Measurements from ENCODE around the gene NR5A2.

The NR5A2 gene

DNA sequence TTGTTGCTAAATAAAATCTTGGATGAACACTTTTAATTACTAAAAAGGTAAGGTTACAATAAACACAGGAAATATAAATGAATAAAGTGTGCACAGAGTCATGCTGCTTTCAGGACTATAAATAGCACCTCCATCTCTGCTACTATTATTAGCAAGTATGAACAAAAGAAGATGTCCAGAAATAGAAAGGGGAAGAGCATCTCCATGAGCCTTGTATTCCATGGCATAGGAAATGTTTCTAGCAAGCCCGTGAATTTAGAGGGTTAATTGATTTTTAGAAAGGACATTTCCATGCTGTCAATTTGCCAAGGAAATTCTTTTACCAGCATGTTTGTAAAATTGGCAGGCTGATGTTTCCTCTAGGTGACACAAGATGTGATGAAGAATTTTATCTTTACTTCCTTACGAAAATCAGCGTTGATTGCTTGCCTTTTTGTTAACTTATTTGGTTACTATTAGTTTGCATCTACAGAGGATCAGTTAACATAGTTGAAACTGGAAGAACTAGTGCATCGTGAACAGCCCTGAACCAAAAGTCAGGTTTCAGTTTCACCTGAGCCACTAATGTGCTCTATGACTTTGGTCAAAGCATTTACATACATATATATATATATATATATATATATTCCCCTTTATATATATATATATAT, 45.3 kb downstream of the NR5A2 start:
- DNase-seq (ENCODE audit: low read depth in 2 of 2), result no peak

DNA sequence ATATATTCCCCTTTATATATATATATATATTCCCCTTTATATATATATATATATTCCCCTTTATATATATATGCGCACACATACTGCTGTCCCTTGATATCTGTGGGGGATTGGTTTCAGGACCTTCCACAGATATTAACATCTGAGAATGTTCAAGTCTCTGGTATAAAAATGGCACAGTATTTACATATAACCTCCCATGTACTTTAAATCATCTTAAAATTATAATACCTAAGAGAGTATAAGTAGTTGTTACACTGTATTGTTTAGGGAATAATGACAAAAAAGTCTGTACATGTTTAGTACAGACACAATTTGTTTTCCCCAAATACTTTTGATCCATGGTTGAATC, 45.8 kb downstream of the NR5A2 start:
- no peak for DNase-seq (ENCODE audit: low read depth in 2 of 2)

DNA sequence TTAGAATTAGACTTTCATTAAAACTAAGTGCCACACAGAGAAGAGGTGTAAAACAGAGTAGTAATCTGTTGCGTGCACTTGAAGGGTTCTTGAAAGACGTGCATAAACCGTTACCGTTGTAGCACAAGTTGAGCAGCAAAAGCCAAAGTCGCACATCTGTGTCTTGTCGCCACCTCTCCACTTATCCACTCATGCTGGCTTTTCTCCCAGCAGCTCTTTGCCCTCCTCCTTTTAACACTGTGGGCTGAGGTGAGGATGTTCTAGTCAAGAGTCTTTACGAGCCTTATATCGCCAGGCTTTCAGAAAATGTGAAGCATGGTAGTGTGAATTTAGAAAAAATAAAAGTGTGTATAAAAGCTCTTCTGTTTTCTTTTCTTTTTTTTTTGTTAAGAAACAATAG, 48.0 kb downstream of the NR5A2 start:
- DNase-seq (ENCODE audit: low read depth in 2 of 2), result no peak

DNA sequence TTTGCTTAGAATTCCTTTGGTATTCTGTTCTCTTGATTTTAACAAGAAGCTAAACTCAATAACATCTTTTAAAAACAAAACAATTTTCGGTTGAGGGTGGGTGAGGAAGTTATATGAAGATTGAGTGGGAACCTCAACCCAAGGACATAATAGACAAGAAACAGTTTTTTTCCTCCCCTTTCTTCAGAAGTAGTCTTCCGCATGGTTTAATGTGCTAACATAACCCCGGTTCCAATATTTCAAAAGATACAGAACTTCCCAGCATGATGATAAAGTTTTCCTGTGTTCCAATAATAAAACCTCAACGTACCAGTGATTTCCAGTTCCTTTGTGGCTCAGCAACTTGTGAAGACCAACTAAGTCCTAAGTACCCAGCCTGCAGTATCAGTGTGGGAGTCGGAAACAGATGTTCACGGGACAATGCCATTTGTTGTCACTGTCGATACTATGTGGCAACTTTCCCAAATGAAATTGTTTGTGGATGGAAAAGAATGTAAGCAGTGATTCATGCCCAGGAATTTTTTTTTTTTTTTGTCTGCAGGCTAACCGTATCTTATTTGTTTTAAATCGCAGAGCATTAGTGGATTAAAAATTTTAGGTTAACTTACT, 48.5 kb downstream of the NR5A2 start:
- no peak for DNase-seq (ENCODE audit: low read depth in 2 of 2)

DNA sequence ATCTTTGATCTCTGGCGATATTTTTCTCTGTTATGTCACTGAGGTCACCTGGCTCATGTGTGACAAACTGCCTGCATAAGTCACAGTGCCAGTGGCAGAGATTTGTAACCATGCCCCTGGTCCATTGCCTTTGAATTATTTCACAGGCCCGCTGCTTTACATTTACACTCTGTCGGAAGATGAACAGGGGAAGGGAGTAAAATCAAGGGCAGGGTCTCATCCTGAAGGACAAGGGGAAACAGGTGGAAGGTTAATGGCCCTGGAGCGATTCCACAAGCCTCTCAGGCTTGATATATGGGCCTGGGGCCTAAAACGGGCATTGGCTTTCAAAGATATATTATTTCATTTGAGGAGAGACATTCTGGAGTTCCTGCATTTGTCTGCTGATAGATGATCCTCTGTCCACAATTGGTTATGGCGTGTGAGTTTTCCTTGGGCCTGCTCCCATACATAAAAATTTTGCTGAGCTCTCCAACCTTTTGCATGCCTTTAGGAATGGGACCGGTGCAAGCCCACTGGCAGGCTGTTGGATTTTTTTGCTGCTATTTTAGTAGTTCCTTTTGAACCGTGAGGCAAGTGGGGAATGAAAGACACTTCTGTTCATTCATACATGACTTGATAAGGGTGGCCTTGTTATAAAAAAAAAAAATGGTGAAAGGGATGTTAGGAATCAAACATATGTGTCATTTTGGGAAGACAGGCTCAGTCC, 51.9 kb downstream of the NR5A2 start:
- DNase-seq (ENCODE audit: low read depth in 2 of 2), result no peak

DNA sequence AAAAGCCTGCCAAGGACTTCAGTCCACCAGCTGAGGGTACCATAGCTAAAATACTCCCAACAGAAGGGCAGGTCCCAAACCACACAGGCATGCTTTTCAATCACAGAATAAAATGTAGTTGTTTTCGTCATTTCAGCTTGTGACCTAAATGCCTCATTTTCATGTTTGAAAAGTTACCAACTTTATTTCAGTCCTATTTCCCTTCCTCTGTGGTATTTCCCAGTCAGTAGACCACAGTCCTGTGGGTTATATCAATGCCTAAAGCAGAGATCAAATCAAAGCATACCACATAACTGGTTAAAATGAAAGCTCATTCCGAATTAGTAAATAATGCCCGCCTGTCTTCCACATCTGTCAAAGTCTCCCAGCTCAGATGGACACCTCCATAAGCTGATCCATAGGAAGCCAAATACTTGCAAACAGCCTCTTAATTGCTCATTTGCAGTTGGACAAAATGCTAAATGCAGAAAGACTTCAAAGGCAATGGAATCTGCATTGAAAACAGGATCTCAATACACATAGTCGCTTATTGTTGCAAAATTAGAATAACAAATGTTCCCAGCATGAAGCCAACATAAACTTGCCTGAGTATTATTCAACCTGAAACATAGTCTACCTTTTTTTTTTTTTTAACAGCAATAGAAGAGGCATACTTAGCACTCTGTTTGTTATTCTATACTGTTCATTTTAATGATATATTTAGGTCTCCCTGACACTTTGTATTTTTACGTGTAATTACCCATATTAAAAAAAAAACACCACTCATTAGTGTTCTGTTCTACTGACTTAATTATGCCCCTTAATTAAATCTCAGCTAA, 53.9 kb downstream of the NR5A2 start:
- DNase-seq (ENCODE audit: low read depth in 2 of 2), result no peak

DNA sequence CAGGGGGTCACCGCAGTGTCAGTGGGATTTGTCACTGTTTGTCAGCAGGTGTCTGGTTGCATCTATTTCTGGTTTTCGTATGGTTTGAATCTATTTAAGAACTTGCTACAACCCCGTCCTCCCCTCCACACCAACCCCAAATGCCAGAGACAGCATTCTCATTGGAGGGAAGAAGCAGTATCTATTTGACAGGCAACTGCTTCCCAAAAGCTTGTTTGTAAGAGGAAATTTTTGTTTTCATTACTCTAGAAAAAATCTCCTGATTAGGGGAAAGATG, 54.4 kb downstream of the NR5A2 start:
- no peak for DNase-seq (ENCODE audit: low read depth in 2 of 2)

DNA sequence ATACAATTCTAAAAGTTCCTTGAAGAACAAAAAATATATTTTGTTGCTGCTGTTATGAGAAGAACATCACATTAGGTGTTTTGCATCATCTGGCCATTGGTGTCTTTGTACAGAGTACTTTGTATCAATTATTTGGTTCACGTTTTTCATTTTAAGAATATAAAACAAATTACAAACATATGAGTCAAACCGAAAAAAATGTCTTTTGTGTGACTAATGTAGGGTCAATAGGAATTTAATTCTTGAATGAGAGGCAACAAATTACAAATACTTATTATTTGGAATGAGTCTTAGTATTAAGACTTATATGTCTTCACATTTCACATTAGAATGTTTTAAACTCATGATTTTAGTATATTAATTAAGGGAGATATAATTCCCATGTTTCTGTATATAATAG, 54.8 kb downstream of the NR5A2 start:
- no peak for DNase-seq (ENCODE audit: low read depth in 2 of 2)

DNA sequence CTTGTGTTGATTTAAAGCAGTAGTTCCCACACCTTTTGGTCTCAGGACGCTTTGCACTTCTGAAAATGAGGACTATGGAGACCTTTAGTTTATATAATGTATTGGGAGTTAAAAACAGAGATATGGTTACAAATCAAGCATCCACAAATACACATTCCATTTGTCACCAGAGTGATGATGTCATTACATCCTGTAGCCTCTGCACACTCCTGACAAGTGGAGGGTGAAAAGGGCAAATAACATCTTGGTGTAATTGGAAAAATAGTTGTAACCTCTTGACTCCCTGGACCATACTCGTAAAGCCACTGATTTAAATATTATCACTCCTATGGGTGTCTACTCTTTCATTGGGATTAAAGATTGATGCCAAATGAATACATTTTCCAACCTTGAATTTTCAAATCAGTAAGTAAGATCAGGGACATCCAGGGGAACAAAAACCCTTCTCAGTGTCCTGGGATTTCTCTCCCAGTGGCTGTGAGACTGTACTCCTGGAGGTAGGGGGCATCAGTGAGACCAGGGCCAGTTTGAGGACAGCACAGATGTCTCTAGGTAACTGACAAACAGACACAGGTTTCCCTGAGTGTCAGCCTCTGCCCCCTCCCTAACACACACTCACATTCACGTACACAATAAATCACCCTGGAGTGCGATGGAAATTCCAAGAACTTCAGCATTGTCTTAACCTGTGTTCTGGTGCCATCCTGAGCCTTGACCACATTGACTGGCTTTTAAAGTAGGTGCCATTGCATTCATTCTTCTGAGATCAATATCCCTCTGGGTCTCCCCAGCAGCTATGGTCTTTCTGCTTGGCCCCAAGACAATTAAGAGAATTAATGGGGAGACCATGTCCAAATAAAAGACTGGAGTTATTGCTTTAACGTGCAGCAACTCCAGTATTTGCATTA, 63.0 kb downstream of the NR5A2 start:
- DNase-seq (ENCODE audit: low read depth in 2 of 2), result no peak

DNA sequence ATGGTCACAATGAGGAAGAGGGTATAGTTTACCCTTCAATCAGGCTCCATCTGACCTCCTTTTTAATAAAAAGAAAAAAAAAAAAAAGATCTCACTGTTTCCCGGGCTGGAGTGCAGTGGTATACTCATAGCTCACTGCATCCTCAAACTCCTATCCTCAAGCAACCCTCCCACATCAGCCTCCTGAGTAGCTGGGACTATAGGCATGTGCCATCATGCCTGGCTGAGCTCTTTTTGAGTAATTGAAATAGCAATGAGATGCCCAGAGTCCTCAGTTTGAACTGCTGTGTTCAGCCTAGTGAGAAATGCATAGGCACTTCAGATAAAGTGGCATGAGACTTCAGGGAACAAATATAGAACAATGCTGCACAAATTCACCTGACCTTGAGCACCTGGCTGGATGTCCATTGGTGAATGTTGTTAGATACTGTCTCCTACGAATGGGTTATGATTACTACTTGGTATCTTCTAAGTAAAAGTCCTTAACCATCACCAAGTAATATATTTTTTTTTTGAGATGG, 67.6 kb downstream of the NR5A2 start:
- no peak for DNase-seq (ENCODE audit: low read depth in 2 of 2)

DNA sequence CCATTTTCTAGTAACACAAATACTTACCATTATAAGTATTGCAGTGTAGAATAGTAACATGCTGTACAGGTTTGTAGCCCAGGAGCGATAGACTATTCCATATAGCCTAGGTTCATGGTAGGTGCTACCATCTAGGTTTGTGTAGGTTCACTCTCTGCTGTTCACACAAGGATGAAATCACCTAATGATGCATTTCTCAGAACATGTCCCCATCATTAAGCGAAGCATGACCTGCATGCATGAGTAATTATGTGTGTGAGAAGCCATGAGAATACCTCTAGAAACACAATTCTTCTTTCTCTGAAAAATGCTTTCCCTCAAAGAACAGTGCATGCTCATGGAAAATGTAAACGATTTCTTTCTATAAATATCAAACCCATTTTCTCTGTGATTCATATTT, 69.3 kb downstream of the NR5A2 start:
- DNase-seq (ENCODE audit: low read depth in 2 of 2), result no peak

DNA sequence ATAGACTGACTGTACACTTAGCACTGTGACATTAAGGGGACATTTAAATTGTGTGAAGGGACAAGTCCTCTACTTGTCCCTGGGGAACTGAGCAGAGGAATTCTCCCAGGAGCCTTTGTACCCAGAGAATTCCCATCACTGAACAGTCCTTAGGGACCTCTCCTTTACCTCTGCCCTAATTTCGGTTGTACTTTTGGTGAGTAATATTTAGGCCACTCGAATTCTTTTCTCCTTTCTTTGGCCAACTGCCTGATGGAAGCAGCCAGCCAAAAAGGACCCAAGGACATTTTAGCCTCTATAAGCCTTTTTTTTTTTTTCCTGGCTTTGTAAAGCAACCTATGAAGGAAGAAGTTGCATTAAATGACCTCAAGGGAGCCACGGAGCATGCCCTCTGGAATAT, 71.5 kb downstream of the NR5A2 start:
- no peak for DNase-seq (ENCODE audit: low read depth in 2 of 2)

DNA sequence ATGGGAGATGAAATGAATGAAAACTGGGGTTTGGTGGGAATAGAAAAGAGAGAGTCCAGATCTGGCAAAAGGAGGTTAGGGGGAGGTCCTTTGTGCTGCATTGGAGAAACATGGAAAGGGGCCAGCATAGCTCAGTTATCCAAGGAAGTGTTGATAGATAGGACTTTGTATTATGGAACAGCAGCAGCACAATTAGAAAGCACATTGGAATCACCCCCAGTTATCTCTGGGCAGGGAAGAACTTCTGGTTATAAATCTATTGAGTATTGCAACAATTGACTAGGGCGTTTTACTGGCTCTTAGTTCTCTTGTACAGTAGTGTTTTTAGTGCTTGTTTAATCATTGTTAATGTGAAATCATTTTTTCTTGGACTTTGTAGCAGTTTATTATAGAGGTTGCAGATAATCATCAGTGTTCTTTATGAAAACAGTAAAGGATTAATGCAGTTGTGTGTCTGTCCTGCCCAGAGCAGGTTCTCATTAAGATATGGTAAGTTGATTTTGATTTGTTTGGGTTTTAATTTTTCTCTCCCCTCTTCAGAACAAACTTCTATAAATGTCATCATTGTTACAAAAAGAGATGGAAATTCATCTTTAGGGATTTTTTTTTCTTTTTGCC, 76.6 kb downstream of the NR5A2 start:
- no peak for DNase-seq (ENCODE audit: low read depth in 2 of 2)

DNA sequence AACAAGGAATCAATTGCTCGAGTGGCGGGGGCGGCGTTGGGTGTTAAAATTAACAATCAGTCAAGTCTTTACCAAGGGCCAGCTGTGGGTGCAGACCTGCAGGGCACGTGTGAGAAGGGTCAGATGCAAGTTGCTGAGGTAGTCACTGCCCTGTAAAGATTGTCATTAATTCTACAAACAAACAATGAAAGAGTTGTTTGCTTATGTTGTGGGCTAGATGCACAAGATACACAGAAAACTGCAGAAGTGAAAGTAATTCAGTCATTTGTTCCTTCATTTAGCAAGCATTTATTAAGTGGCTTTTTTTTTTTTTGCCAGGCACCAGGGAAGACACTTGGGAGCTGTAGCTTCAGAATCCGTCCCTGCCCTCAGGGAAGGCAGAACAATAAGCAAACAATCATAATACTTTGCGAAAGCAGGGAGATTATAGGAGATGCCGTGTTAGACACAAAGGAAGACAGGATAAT, 79.5 kb downstream of the NR5A2 start:
- no peak for DNase-seq (ENCODE audit: low read depth in 2 of 2)

DNA sequence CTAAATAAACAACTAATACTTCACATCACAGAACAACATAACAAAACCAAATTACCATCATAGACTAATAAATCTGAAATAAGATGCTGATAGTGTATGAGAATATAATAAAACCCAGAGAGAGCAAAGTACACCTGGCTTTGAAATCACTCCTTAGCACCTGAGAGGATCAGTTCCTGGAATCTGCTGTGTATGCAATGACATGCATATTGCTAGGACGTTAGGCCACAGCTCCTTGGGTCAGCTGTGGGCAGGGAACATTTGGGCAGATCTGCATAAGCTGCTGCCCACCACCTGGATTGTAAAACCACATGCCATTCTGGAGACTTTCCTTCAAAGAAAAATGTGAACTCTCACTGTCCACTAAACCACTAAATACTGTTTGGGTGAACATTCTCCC, 81.1 kb downstream of the NR5A2 start:
- no peak for DNase-seq (ENCODE audit: low read depth in 2 of 2)

DNA sequence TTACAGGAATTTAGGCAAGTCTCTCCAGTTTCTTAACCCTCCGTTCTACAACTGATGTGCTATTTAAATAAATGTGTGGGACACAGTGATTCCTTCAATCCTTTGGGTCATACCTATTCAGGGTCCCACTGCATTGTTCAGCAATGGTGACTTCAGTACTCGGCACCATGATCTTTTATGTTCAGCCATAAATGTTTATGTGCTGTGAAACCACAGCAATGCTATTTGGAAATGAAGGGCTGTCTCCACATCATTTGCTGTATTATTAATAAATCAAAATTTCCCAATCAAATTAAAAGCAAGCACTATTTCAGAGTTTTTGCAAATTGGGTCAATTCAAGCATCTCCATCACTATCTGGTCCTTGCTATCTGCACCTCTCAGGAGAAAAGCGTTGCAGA, 84.8 kb downstream of the NR5A2 start:
- no peak for DNase-seq (ENCODE audit: low read depth in 2 of 2)

DNA sequence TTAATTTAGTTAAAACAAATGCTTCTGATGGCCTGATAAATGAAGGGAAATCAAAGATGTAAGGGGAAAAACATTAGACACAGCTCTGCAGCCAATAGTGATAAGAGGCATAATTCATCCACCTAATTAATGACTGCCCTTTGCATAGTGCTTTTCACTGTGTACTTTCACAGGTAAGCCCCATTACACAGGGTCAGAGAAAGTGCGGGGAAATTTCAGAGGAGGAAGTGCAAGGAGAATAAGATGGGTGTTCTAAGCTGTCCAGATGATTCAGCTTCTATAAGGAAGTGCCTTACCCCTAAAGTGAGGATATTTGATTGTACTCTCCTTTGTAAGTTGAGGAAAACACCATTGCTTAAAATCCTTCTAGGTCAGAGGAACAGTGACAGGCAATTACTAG, 88.0 kb downstream of the NR5A2 start:
- no peak for DNase-seq (ENCODE audit: low read depth in 2 of 2)

DNA sequence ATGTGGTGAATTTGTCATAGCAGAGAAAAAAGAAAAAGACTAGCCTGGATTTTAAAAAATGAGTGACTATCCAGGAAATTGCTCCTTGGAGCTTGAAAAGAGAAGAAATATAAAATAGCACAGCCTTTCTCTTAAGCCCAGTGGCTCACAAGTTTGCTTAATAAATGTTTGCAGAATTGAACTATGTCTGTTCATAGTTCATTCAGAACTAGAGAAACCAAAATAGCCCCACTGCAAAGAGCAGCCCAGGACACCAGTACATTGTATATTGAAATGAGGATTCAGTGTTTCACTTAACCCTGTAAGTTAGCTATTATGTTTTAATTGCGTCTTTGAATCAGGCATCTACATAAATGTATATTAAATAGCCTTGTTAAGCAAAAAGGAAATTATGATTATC, 88.8 kb downstream of the NR5A2 start:
- no peak for DNase-seq (ENCODE audit: low read depth in 2 of 2)

DNA sequence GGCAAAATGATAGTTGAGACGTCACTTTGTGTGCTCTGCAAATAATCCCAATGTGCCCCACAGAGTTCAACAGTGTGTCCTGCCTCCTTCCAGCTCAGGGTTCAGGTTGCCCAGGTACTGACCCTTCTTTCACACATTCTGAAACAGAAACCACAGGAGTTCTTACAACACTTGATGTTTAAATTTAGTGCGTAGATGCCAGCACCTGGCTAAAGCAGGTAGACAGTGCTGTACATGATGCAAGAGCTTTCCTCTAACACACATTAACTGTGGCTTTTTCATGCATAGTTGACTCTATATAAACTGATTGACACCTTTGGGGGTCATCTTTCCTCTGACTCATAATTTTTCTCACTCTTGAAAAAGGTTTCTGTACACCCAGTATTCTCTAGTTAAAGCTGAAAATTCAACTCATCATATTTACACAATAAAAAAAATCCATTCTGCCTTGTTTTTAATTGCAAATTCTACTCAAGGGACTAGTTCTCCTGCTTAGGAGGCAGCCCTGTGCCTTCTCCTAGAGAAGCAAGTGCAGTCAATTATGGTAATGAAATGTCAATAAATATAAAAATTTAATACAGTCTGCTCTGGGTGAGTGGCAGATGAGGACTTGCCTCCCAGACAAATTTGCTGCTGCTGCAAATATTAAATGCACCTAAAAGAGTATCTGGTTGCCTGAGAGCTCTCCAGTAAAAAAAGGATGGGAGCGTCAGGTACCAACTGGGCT, 91.4 kb downstream of the NR5A2 start:
- no peak for DNase-seq (ENCODE audit: low read depth in 2 of 2)

DNA sequence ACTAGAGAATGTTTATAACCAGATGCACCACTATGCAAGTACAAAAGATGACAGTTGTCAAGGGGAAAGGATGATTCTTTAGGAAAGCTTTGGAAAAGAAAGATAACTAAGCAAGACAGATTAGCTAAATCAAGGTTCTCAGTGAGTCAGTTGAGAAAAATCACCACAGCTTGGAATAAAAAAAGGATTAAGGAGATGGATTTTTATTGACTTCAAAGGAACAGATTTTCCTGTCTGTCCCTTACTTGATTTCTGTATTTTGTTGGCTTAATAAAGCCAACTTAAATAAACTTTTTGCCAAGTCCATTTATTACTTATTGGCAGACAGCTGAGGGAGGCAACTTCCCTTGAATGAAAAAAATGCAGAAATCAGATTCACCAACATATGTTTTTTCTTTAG, 93.9 kb downstream of the NR5A2 start:
- no peak for DNase-seq (ENCODE audit: low read depth in 2 of 2)

All from stimulated activated CD4-positive, alpha-beta T cell treated with anti-CD3 and anti-CD28 coated beads, Interleukin-4, amount 100 ng/mL, for 48 hours (primary cell).